Placental epithelial cell (primary cell): ENCODE results near the gene TMEM31. TPM values are rescaled to one million over a fixed set of nuclear protein-coding genes. Genes with fewer than 3 reads are reported as not detected.

Source experiments
- total RNA-seq: library from RNA; depleted of rRNA; stranded (reverse); fragments of >200 nt; gene quantifications from 2 replicates; pipeline ENCODE4 v1.2.3, GENCODE V29; 2012

The TMEM31 gene, protein sequence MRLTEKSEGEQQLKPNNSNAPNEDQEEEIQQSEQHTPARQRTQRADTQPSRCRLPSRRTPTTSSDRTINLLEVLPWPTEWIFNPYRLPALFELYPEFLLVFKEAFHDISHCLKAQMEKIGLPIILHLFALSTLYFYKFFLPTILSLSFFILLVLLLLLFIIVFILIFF
- total RNA-seq = 0.39 TPM in 1 of 2 replicates, not detected in the other

DNA sequence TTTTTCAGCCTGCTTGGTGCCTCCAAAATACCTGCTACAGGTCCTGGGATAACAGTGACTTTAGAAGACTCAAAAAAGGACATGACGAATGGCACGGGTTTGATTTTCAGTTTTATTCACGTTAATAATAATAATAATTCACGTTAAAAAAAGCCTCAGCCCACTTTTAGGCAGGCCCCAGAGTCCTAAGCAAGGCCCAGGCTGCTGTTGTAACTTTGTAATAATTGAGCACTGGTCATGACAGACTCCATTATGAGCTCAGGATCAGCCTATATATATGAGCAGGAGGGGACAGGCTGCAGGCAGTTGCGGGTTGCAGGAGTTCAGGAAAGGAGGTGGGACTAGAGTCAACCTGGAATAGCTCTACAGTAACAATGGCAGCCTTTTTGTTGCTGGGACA lies at the start of gene TMEM31:
Gene TMEM31, plus strand, starts transcription at position 301 of the 400 bp plus-strand sequence. CDS start 1,350 bp downstream, outside the sequence.

DNA sequence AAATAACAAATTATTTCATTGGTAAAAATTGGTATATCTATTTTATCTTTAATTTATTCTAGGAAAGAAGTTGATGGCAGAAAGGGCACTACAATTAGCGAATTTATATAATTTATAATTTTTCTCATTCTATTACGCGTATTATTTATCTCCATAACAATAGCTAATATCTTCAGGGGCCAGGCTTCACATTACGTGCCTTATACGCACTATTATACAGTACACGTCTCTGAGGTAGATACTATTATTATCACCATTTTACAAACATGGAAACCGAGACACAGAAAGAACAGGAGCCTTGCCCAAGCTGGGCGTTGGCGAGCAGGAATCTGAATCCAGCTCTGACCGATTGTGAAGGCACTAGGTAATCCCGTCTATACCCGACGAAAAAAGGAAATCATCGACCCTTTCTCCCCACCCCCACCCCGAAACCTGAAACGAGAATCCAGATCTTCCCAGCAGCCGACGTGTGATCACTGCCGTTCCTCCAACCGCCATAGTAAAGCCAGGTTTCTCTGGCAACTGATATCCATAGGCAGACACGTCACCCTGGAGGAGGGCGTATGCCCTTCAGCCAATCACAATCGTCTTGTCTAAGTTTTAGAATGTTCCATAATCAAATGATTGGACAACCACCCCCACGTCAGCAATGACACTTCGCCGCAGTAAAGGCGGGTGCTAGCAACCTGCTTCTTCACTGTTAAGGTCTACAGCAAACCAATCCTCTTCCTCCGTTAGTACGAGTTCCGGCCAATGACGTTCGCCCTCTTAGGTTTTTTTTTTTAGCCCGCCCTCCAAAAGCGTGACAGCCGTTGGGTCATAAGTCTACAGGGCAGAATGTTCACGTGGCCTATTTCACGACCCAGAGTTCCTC lies 24.3 kb upstream of the TMEM31 start, which contains the start of gene MORF4L2:
Gene MORF4L2, minus strand, starts transcription at position 501 of the 874 bp plus-strand sequence. CDS start 9,672 bp downstream, outside the sequence.

Other genes starting within 250 kb of the TMEM31 start
- gene RAB40A, start 191.4 kb upstream of the TMEM31 start, total RNA-seq = 0.65 and 2.7 TPM in 2 replicates
- gene TCEAL4, start 125.4 kb upstream of the TMEM31 start, total RNA-seq = 63.4 and 352 TPM in 2 replicates
- gene TCEAL3, start 102.9 kb upstream of the TMEM31 start, total RNA-seq = 15.2 and 45.9 TPM in 2 replicates
- gene TCEAL1, start 81.9 kb upstream of the TMEM31 start, total RNA-seq = 58.9 and 102 TPM in 2 replicates
- 1,387 and 1,919 TPM in 2 replicates for gene MORF4L2, start 24.2 kb upstream of the TMEM31 start, total RNA-seq
- gene PLP1, start 65.9 kb downstream of the TMEM31 start, total RNA-seq = 1.2 TPM in 1 of 2 replicates, not detected in the other
- 0.39 and 0.54 TPM in 2 replicates for gene RAB9B, start 121.3 kb downstream of the TMEM31 start, total RNA-seq